ENCODE data around the gene ZNF485.
A peak's percentile ranks its signal among the peaks of the same experiment; 100 is the strongest.
"Not testable (repeated sequence)": the region's sequence is repeated elsewhere in the genome, so short reads cannot be mapped to it uniquely, and the experiment has no call there.

The ZNF485 gene

GRCh38 chr10:43607199-43607573 lies 948 bp downstream of the ZNF485 start:
- no peak for DNase-seq

- no peak for DNase-seq
Observed at GRCh38 chr10:43610636-43611035, 4.4 kb downstream of the ZNF485 start.

GRCh38 chr10:43616697-43617370 lies 10.6 kb downstream of the ZNF485 start:
- DNase-seq = no peak

- DNase-seq = no peak
Observed at GRCh38 chr10:43619368-43619767, 13.1 kb downstream of the ZNF485 start.

- DNase-seq = no peak
Observed at GRCh38 chr10:43622038-43622437, 15.8 kb downstream of the ZNF485 start.

GRCh38 chr10:43623351-43623750 lies 17.1 kb downstream of the ZNF485 start:
- DNase-seq = no peak

- DNase-seq = no peak
Observed at GRCh38 chr10:43627942-43628341, 21.7 kb downstream of the ZNF485 start.

- no peak for DNase-seq
Observed at GRCh38 chr10:43628956-43629355, 22.7 kb downstream of the ZNF485 start.

- DNase-seq = not testable (repeated sequence)
Observed at GRCh38 chr10:43635816-43636215, 29.6 kb downstream of the ZNF485 start.

- DNase-seq = no peak
Observed at GRCh38 chr10:43640603-43641002, 34.4 kb downstream of the ZNF485 start.

GRCh38 chr10:43644252-43644651 lies 38.0 kb downstream of the ZNF485 start:
- no peak for DNase-seq

- DNase-seq = no peak
Observed at GRCh38 chr10:43645866-43646265, 39.6 kb downstream of the ZNF485 start.

GRCh38 chr10:43647576-43647975 lies 41.3 kb downstream of the ZNF485 start:
- DNase-seq = no peak

- DNase-seq = no peak
Observed at GRCh38 chr10:43648095-43648397, 41.8 kb downstream of the ZNF485 start.

- peak; percentile 49 for DNase-seq
Observed at GRCh38 chr10:43648398-43649184, 42.4 kb downstream of the ZNF485 start, which contains the start of gene ZNF32. ZNF32 (minus strand) TSS chr10:43648881; CDS start chr10:43646133, 2,748 bp downstream.

GRCh38 chr10:43649185-43649523 lies 42.9 kb downstream of the ZNF485 start:
- DNase-seq = no peak

GRCh38 chr10:43653746-43654145 lies 47.5 kb downstream of the ZNF485 start:
- no peak for DNase-seq

GRCh38 chr10:43655311-43655710 lies 49.1 kb downstream of the ZNF485 start:
- DNase-seq = no peak

- no peak for DNase-seq
Observed at GRCh38 chr10:43658227-43658626, 52.0 kb downstream of the ZNF485 start.

- DNase-seq = no peak
Observed at GRCh38 chr10:43665054-43665453, 58.8 kb downstream of the ZNF485 start.

GRCh38 chr10:43666552-43666951 lies 60.3 kb downstream of the ZNF485 start:
- DNase-seq = no peak

GRCh38 chr10:43667317-43667731 lies 61.1 kb downstream of the ZNF485 start:
- no peak for DNase-seq
